Lower leg skin (tissue), 4 donors: ENCODE data around the gene CDKN2B-AS1. TPM values are rescaled to one million over a fixed set of nuclear protein-coding genes. Genes with fewer than 3 reads are reported as not detected.

Source experiments
- DNase-seq, 2 donors: peaks; one replicate each; pipeline ENCODE4 v3.0.0-alpha.2; 2019; ENCODE audit warnings: low spot score in 2 of 2
- H3K4me3 ChIP-seq: fragments of 200-600 bp; sonication (generic); 2 replicates; pipeline ENCODE4 v1.5.1; 2017; ENCODE audit warnings: mild to moderate bottlenecking, low read depth; ENCODE audit not compliant: poor library complexity, severe bottlenecking
- POLR2A ChIP-seq, 2 donors: fragments of 450-650 bp; IDR thresholded peaks; one replicate each; pipeline ENCODE4 v1.6.1; 2016 to 2017; ENCODE audit warnings: antibody characterized with exemption in 2 of 2, mild to moderate bottlenecking in 1 of 2, moderate library complexity in 1 of 2
- WGBS, 2 donors: methylation state at CpG; one replicate each; pipeline ENCODE4 v1.1.5; 2018; 5-methylcytosine and 5-hydroxymethylcytosine counted together
- intact Hi-C: fragments of 100-400 bp; cut with DNase I; formaldehyde crosslinking; loops from one replicate; pipeline ENCODE4 v1.15.0; 2023; ENCODE audit warnings: low total_unique reads
- total RNA-seq, 4 donors: library from RNA; depleted of rRNA; stranded (reverse); fragments of >200 nt; gene quantifications; one replicate each; pipeline ENCODE4 v1.1.0, GENCODE V29; 2016
- TF ChIP-seq, protein P1 (sequence below), 3 donors: fragments of 450-650 bp; IDR thresholded peaks; one replicate each; pipeline ENCODE4 v1.5.1; 2016; ENCODE audit warnings: antibody characterized with exemption in 3 of 3, mild to moderate bottlenecking in 3 of 3, moderate library complexity in 2 of 3

The CDKN2B-AS1 gene
- total RNA-seq, 4 donors from 2014 or later = 0.49 TPM; not detected in 3

DNA sequence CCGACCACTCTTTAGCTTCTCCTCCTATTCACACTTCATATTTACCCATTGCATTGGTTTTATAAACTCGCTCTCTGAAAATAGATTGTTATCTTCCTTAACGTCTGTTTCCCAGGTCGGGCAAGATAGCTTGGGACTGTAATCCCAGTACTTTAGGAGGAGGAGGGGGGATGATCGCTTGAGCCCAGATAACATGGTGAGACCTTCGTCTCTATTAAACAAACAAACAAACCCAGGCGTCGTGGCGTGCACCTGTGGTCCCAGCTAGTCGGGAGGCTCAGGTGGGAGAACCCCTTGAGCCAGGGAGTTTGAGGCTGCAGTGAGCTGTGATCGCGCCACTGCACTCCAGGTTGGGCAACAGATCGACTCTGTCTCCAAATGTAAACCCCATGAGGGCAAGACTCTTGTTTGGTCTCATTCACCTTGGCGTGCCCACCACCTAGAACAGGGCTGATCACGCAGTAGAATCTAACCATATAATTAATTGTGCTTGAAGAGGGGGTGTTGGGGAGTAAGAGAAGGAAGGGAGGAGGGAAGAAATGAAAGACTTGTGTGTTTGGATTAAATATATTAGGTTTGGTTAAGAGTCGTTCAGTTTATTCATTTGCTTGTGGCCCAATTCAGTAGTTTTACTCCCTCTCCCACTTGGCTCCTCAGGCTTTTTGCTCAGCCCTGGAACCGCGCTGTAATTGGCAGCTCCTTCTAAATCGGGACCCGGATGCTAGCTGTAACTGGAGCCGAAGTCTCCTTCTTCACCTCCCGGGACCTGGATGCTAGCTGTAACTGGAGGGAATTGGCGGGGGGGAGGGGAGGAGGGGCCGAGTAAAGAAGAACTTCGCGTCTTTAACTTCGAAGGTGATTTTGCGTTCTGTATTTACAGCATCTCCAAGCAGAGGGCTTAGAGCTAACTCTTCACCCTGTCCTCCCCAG is 25.3 kb upstream of the CDKN2B-AS1 start:
- no peak overlapping the region for H3K4me3 ChIP-seq
- no peak for TF ChIP-seq POLR2A (IDR thresholded peaks at IDR 0.05)
- TF ChIP-seq, protein P1, sequence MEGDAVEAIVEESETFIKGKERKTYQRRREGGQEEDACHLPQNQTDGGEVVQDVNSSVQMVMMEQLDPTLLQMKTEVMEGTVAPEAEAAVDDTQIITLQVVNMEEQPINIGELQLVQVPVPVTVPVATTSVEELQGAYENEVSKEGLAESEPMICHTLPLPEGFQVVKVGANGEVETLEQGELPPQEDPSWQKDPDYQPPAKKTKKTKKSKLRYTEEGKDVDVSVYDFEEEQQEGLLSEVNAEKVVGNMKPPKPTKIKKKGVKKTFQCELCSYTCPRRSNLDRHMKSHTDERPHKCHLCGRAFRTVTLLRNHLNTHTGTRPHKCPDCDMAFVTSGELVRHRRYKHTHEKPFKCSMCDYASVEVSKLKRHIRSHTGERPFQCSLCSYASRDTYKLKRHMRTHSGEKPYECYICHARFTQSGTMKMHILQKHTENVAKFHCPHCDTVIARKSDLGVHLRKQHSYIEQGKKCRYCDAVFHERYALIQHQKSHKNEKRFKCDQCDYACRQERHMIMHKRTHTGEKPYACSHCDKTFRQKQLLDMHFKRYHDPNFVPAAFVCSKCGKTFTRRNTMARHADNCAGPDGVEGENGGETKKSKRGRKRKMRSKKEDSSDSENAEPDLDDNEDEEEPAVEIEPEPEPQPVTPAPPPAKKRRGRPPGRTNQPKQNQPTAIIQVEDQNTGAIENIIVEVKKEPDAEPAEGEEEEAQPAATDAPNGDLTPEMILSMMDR (IDR thresholded peaks at IDR 0.05) = no peak
- DNase-seq = peak in 1 of 2 donors; percentile 79
- intact Hi-C loops = no loop called here
- 12 to 13% methylated on average over 28 of the region's 28 CpGs for WGBS, 2 donors

DNA sequence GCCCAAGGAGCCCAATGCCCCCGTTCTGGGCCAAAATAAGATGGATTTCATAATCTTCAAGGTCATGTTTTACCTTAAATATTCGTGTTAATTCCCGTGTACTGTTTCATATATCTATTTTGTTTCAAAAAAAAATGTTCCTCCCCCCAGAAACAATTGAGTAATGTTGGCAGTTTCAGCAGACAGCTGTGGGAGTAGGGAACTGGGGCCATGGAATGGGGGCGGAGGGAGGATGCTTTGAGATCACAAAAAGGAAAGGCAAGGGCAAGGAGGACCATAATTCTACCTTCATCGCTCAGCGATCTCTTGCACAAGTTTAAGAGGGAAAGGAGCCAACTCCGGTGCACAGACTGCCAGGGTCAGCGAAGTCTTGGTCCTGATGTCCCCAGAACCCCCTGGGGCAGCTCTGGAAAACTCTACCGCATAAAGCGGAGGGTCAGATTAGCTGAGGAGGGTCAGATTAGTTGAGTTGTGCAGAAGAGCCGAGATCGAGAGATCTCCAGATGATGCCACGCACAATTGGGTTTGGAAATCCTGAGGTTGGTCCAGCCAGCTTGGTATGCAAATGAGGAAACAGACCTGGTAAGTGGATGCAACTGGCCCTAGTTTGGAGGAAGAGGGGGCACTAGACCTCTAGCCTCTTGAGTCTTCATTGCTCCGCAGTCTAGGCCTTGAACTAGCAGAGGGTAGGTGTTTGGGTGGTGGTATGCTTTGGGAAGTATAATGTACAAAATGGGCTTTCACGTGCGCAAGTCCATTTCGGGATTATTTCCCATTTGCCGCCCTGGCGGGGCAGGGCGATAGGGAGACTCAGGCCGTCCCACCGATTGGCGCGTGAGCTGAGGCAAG is 24.4 kb upstream of the CDKN2B-AS1 start:
- 14 to 19% methylated on average over 24 of the region's 24 CpGs for WGBS, 2 donors
- peak in 1 of 2 donors; percentile 50 for DNase-seq
- H3K4me3 ChIP-seq = no peak overlapping the region
- intact Hi-C loops = no loop called here
- TF ChIP-seq, protein P1 (IDR thresholded peaks at IDR 0.05) = no peak
- no peak for TF ChIP-seq POLR2A (IDR thresholded peaks at IDR 0.05)

DNA sequence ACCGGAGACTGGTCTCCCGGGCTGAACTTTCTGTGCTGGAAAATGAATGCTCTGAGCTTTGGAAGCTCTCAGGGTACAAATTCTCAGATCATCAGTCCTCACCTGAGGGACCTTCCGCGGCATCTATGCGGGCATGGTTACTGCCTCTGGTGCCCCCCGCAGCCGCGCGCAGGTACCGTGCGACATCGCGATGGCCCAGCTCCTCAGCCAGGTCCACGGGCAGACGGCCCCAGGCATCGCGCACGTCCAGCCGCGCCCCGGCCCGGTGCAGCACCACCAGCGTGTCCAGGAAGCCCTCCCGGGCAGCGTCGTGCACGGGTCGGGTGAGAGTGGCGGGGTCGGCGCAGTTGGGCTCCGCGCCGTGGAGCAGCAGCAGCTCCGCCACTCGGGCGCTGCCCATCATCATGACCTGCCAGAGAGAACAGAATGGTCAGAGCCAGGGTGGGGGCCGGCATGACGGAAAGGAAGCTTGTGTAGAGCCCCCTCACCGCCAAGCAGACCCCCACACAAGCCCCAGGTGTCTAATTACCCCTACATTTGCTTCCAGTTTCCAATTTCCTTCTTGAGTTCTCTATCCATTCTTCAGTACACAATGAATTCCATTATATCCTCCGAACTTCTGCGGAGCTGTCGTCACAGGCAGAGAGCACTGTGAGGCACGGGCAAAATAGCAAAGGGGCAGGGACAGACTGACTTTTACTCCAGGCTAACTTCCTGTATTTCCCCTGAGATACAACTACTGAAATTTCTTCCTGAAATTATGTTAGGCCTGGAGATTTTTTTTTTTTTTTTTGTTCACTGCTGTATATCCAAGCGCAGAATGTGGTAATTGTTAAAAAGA is 23.6 kb upstream of the CDKN2B-AS1 start:
- WGBS, 2 donors = 11 to 14% methylated on average over 23 to 30 of the region's 45 CpGs
- H3K4me3 ChIP-seq = no peak overlapping the region

DNA sequence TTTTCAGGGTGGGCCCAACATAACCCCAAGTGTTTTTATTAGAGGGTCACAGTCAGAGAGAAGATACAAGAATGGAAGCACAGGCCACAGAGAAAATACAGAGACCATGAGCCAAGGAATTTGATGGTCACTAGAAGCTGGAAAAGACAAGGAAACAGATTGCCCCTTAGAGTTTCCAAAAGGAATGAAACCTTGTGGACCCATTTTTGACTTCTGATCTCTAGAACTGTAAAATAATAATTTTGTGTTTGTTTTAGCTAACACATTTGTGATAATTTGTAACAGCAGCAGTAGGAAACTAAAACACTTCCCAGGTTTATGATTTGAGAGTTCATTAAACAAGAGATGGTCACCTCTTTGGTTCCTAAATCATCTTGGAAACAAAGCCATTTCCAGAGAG is 22.2 kb upstream of the CDKN2B-AS1 start:
- TF ChIP-seq, protein P1 (IDR thresholded peaks at IDR 0.05) = no peak
- intact Hi-C loops = no loop called here
- H3K4me3 ChIP-seq = no peak overlapping the region
- DNase-seq = no peak

More for the DNA sequence above, 23.6 kb upstream of the CDKN2B-AS1 start:
- intact Hi-C loops = no loop called here
- peak in 1 of 2 donors; percentile 81 for DNase-seq
- TF ChIP-seq POLR2A (IDR thresholded peaks at IDR 0.05) = no peak
- TF ChIP-seq, protein P1 (IDR thresholded peaks at IDR 0.05) = no peak

DNA sequence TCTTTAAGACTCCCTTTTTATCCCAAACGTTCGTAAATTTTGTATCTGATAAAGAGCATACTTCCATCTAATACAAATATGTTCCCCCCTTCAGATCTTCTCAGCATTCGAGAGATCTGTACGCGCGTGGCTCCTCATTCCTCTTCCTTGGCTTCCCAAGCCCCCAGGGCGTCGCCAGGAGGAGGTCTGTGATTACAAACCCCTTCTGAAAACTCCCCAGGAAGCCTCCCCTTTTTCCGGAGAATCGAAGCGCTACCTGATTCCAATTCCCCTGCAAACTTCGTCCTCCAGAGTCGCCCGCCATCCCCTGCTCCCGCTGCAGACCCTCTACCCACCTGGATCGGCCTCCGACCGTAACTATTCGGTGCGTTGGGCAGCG is 20.3 kb upstream of the CDKN2B-AS1 start:
- WGBS, 2 donors = 4 to 5% methylated on average over 19 to 21 of the region's 21 CpGs
- TF ChIP-seq, protein P1 (IDR thresholded peaks at IDR 0.05) = no peak
- no peak for TF ChIP-seq POLR2A (IDR thresholded peaks at IDR 0.05)
- no peak for DNase-seq
- peak overlapping the region; percentile 17 for H3K4me3 ChIP-seq
- intact Hi-C loops = no loop called here
